Activated gamma-delta T cell treated with Interleukin-2 at 50 U/mL for 16 hours (primary cell): ENCODE measurements around the gene FAM53A.

Source experiments
- DNase-seq: peaks from one replicate; pipeline ENCODE4 v3.0.0-alpha.2; 2020

Gene FAM53A

DNA sequence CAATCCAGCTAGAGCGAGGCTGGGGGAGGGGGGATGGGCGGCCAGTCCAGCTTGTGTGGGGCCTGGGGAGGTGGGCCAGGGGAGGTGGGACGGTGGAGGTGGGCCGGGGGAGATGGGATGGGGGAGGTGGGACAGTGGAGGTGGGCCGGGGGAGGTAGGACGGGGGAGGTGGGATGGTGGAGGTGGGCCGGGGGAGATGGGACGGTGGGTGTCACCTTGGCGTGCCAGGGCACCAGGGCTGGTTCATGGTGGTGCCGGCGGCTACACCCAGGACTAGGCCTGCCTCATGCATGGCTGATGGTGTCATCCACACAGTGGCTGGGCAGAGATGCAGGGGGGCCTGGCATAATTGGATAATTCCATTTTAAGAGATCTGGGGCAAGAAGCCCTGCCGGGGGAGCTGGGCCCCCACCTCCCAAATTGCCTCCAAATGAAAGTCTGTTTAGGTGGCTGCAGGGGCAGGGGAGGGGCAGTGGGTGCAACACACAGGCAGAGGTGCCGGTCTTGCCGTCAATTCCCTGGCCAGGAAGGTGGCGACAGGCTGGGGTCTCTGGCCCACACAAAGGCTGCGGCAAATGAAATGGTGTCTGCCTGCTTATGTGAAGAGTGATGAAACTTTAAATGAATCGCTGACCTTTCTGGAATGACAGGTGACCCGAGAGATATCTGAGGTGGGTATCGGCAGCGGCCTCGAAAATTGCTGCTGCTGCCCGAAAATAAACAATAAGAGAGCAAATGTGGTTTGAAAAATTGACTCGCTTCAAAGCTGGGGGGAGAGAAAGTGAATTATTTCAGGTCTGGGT lies 82.1 kb downstream of the FAM53A start:
- DNase-seq, result no peak

- DNase-seq, result no peak
Measured at GRCh38 chr4:1601533-1601835, 82.6 kb downstream of the FAM53A start.

GRCh38 chr4:1600811-1601532 lies 83.1 kb downstream of the FAM53A start:
- no peak for DNase-seq

GRCh38 chr4:1600211-1600780 lies 83.8 kb downstream of the FAM53A start:
- no peak for DNase-seq

GRCh38 chr4:1599491-1600210 lies 84.5 kb downstream of the FAM53A start:
- DNase-seq, result no peak

- DNase-seq, result no peak
Measured at GRCh38 chr4:1599026-1599481, 85.1 kb downstream of the FAM53A start.

DNA sequence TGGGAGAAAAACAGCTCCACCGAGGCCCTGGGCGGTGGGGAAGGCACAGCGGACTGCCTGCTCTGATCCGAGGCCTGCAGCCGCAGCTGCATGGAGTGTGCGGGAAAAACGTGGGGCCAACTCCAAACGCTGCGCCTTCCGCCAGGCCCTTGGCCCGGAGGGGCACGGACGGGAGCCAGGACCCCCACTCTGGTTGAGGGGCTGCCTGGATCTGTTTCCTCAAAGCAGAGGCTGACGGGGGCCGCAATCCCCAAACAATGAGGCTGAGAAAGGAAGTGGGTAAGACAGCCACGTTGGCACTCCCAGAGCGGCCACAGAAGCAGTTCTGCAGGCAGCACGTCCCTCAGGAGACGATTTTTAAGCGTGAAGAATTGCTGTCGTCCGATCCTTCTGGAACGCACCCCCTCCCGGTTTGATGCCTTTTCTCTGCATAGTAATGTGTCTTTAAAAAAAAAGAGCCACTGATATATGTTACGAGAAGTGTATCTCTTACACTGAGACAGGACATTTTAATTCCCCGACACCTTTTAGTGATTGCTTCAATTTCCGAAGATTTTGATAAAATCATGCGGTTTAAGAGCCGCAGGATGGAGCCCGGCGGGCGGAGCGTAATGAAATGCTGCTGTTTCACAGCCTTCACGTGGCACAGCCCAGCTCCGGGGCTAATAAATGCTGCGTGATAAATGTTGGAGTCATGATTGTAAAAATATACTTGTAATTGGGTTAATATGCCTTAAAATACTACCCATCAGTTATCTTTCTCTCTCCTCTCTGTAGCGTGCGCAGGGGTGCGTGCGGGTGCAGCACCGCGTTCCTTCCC lies 85.7 kb downstream of the FAM53A start:
- DNase-seq, result no peak

DNA sequence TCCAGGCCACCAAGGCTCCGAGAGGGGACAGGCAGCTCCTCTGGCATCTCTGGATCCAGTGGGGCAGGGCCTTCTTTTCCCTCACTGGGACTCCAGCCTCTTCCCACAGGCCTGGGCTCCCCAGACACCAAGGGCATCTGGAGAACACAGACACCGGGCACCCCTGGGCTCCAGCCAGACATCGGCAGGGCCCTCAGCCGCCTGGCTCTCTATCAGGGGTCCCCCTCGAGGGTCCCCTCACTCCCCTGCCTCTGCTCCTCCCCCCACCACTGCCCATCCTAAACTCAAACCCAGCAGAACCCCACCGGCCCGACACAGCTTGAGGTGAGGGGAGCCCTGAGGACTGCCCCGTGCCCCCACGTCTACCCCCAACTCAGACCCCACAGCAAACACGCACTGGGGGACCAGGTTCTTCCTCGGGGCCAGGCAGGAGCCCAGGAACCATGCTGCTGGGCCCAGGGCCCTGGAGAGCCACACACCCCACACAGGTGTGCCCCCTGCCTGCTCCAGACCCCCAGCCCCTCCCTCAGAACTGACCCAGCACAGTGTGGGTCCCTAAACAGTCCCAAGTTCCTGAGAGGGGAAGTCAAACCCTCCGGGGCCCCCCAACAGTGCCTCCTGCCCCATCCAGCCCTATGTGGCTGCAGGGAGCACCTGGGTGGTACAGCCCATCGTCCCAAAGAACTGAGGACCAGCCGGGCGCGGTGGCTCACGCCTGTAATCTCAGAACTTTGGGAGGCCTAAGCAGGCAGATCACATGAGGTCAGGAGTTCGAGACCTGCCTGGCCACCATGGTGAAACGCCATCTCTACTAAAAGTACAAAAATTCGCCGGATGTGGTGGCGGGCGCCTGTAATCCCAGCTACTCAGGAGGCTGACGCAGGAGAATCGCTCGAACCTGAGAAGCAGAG lies 86.8 kb downstream of the FAM53A start:
- no peak for DNase-seq

GRCh38 chr4:1596393-1596792 lies 87.7 kb downstream of the FAM53A start:
- DNase-seq, result no peak

GRCh38 chr4:1595789-1596325 lies 88.3 kb downstream of the FAM53A start:
- no peak for DNase-seq

DNA sequence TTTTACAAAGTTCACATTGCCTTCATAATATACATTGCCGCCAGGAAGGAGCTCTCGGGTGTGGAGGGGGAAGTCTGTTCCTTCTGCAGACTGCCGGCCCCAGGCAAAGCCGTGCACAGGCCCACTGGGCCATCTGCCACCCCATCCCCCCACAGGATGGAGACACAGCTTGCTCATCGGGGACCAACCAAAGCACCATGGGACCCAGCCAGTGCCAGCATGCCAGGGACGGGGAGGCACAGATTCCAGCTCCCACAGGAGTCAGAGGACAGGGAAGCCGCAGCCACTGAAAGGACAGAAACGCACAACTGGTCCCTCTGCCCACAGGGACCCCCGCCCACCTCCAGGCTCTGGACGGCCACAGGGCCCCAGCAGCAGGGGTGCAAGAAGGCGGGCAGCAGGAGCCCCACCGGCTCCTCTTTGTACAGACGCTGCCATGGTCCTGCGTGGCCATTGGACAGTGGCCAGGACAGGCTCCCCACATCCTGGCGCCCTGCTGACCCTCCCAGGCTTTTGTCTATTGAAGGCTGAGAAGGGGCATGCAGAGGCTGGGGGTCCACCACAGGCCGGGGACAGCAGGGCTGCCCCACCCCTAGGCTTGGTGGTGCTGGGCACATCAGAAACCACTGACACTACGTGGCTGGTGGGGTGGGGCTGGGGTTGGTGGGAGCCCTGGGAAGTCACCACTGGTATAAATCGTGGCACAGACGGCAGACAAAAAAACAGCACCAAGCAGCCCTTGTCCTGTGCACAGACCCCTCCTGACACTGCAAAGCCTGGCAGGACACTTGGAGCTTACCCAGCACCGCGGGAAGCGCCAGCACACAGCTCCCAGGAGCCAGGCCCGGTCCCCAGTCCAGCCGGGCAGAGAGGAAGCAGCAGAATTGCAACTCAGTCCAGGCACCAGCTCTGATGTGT lies 89.0 kb downstream of the FAM53A start:
- DNase-seq, result no peak

- DNase-seq, result no peak
Measured at GRCh38 chr4:1593881-1594345, 90.2 kb downstream of the FAM53A start.

DNA sequence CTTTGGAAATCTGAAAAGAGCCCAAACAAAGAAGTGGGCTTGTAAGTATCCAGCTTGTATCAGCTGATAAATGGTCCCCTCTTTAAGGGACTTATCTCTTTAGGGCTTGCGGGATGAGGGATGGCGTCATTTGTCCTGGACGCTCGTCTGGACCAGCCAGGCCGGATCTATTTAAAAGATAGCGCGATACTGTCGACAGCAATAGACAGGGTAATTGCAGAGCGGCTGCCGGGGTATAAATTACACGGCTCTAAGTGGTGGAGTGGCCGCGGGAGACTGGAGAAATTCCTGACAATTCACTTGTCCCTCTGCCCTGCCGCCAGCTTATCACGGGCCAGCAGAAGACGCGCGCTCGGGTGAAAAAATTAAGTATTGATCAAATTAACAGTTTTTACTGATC lies 90.7 kb downstream of the FAM53A start:
- DNase-seq, result no peak

DNA sequence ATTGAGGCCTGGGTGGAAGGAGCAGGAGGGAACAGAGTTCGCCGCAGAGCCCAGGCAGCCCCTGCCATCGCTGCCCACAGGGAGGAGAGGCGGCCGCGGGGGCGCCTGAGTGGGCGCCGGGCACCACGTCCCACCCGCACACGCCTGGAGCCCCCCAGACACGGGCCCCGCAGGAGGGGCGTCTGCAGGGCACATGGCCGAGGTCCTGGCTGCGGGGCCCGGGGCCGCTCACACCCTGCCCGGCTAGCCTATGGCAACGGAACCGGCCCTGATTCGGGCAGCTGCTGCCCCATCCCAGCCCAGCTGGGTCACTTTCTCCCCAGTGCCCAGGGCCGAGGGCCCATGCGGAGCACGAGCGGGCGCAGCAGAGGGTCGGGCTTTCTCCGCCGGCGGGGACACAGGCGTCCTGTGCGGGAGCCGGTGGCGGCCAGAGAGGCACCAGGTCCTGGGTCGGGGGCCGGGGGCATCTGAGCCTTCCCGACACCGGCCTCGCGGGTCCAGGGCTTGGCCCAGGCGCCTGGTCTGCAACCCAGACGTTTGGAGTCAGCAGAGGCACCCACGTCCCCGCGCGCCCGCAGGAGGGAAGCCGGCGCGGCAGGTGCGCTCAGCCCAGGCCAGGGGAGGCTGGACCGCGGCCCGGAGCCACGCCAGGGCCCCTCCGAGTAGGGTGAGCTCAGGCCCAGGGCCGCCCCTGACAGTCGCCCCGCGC lies 91.2 kb downstream of the FAM53A start:
- no peak for DNase-seq

GRCh38 chr4:1592068-1592708 lies 91.9 kb downstream of the FAM53A start:
- no peak for DNase-seq

- DNase-seq, result no peak
Measured at GRCh38 chr4:1591107-1591506, 93.0 kb downstream of the FAM53A start.

GRCh38 chr4:1590244-1590643 lies 93.9 kb downstream of the FAM53A start:
- DNase-seq, result no peak
